H1 (cell line): Measurements from ENCODE around the gene MAF. TPM values are rescaled to one million over a fixed set of nuclear protein-coding genes. Genes with fewer than 3 reads are reported as not detected.

Experiments used
- BCL11A ChIP-seq, 2 experiments: IDR thresholded peaks; one replicate each; pipeline ENCODE4 v1.6.1; 2011; ENCODE audit warnings: low read depth in 2 of 2, low read length in 2 of 2, mild to moderate bottlenecking in 2 of 2
- MAFK ChIP-seq: IDR thresholded peaks from 2 replicates; pipeline ENCODE4 v1.6.1; 2012; ENCODE audit warnings: low read depth, mild to moderate bottlenecking, improper control_type of control experiment, low read length
- POLR2AphosphoS5 ChIP-seq: IDR thresholded peaks from 2 replicates; pipeline ENCODE4 v1.6.1; 2011; ENCODE audit warnings: low read depth, low read length
- polyA plus RNA-seq, 7 experiments: library from polyadenylated mRNA; depleted of rRNA in 3 of 7; stranded (reverse) in 5 of 7; unstranded in 2 of 7; fragments of >200 nt in 5 of 7; fragments of 200-250 nt in 2 of 7; gene quantifications; 1 replicate in 5 of 7; 2 replicates in 1 of 7; 4 replicates in 1 of 7; pipeline versions ENCODE4 v1.2.1 to v1.2.3, GENCODE V29; 2011 to 2013; ENCODE audit warnings: missing spikeins in 2 of 7, mixed read lengths in 2 of 7
- total RNA-seq: library from RNA; stranded (reverse); fragmentation: NEBNext Ultra II Directional; extraction: Animal tissue kit (Norgen Biotek cat#: 25700); gene quantifications from 2 replicates; pipeline ENCODE4 v1.2.1, GENCODE V29; 2021
- TF ChIP-seq, protein P1 (sequence below): fragments of 300-600 bp; sonication (generic); IDR thresholded peaks from 2 replicates; pipeline ENCODE4 v1.7.1; 2012; ENCODE audit warnings: low read length, moderate library complexity, mild to moderate bottlenecking, inconsistent platforms; ENCODE audit not compliant: insufficient replicate concordance

Gene MAF
- total and polyA plus RNA-seq, 2 of the 8 experiments (the other 6 are each of a cell fraction or from before 2014, with no cell fraction given): 1.3 to 2.7 TPM

DNA sequence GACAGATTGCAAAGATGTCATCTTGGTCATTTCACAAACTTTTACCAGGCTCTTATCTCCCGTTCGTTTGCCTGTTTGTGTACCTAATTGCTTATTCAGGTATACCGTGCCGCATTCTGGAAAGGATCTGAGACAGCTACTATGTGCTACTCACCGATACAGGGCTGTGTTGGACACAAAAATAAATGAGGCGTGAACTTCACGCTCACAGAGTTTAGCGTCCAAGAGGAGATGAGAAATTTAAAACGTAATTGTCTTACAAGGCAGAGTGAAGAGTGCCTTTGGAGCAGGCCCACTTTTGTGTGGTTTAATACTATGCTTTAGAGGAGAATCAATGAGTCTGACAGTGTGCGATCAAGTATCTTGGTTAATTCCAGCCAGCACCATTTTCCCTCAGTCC is 26.7 kb downstream of the MAF start (continued):
- TF ChIP-seq, protein P1, sequence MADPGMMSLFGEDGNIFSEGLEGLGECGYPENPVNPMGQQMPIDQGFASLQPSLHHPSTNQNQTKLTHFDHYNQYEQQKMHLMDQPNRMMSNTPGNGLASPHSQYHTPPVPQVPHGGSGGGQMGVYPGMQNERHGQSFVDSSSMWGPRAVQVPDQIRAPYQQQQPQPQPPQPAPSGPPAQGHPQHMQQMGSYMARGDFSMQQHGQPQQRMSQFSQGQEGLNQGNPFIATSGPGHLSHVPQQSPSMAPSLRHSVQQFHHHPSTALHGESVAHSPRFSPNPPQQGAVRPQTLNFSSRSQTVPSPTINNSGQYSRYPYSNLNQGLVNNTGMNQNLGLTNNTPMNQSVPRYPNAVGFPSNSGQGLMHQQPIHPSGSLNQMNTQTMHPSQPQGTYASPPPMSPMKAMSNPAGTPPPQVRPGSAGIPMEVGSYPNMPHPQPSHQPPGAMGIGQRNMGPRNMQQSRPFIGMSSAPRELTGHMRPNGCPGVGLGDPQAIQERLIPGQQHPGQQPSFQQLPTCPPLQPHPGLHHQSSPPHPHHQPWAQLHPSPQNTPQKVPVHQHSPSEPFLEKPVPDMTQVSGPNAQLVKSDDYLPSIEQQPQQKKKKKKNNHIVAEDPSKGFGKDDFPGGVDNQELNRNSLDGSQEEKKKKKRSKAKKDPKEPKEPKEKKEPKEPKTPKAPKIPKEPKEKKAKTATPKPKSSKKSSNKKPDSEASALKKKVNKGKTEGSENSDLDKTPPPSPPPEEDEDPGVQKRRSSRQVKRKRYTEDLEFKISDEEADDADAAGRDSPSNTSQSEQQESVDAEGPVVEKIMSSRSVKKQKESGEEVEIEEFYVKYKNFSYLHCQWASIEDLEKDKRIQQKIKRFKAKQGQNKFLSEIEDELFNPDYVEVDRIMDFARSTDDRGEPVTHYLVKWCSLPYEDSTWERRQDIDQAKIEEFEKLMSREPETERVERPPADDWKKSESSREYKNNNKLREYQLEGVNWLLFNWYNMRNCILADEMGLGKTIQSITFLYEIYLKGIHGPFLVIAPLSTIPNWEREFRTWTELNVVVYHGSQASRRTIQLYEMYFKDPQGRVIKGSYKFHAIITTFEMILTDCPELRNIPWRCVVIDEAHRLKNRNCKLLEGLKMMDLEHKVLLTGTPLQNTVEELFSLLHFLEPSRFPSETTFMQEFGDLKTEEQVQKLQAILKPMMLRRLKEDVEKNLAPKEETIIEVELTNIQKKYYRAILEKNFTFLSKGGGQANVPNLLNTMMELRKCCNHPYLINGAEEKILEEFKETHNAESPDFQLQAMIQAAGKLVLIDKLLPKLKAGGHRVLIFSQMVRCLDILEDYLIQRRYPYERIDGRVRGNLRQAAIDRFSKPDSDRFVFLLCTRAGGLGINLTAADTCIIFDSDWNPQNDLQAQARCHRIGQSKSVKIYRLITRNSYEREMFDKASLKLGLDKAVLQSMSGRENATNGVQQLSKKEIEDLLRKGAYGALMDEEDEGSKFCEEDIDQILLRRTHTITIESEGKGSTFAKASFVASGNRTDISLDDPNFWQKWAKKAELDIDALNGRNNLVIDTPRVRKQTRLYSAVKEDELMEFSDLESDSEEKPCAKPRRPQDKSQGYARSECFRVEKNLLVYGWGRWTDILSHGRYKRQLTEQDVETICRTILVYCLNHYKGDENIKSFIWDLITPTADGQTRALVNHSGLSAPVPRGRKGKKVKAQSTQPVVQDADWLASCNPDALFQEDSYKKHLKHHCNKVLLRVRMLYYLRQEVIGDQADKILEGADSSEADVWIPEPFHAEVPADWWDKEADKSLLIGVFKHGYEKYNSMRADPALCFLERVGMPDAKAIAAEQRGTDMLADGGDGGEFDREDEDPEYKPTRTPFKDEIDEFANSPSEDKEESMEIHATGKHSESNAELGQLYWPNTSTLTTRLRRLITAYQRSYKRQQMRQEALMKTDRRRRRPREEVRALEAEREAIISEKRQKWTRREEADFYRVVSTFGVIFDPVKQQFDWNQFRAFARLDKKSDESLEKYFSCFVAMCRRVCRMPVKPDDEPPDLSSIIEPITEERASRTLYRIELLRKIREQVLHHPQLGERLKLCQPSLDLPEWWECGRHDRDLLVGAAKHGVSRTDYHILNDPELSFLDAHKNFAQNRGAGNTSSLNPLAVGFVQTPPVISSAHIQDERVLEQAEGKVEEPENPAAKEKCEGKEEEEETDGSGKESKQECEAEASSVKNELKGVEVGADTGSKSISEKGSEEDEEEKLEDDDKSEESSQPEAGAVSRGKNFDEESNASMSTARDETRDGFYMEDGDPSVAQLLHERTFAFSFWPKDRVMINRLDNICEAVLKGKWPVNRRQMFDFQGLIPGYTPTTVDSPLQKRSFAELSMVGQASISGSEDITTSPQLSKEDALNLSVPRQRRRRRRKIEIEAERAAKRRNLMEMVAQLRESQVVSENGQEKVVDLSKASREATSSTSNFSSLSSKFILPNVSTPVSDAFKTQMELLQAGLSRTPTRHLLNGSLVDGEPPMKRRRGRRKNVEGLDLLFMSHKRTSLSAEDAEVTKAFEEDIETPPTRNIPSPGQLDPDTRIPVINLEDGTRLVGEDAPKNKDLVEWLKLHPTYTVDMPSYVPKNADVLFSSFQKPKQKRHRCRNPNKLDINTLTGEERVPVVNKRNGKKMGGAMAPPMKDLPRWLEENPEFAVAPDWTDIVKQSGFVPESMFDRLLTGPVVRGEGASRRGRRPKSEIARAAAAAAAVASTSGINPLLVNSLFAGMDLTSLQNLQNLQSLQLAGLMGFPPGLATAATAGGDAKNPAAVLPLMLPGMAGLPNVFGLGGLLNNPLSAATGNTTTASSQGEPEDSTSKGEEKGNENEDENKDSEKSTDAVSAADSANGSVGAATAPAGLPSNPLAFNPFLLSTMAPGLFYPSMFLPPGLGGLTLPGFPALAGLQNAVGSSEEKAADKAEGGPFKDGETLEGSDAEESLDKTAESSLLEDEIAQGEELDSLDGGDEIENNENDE: no peak
- TF ChIP-seq MAFK (no peak), BCL11A (IDR thresholded peaks at IDR 0.05; ENCODE audit: low read depth in 2 of 2, low read length in 2 of 2) (no peak), POLR2AphosphoS5 (no peak)
- TF ChIP-seq, all 59 proteins: peak for 0
